IMR-90 (cell line): ENCODE measurements around the gene DTX1. TPM values are rescaled to one million over a fixed set of nuclear protein-coding genes. Genes with fewer than 3 reads are reported as not detected.

Source experiments
- ATAC-seq: fragments of 200-7000 bp; cut with Tn5 transposase; 2 replicates; pipeline ENCODE4 v1.9.1; 2020; ENCODE audit warnings: low read depth, mild to moderate bottlenecking, moderate library complexity
- BruUV-seq: library from RNA; stranded (reverse); fragments of 400-500 nt; replicated peaks from 2 replicates; lab custom pipeline; 2021; lab: Mats Ljungman, UMichigan
- CTCF ChIA-PET: fragments of 300-600 bp; formaldehyde crosslinking; extraction: SDS; loops from one replicate; lab custom pipeline; 2021; ENCODE audit warnings: antibody characterized with exemption; lab: Yijun Ruan, JAX
- POLR2A ChIA-PET: fragments of 300-600 bp; sonication (Branson Sonifier 250); formaldehyde crosslinking; loops from one replicate; lab custom pipeline; 2022; ENCODE audit warnings: antibody characterized with exemption; ENCODE audit not compliant: unreplicated experiment; lab: Charles Lee
- DNase-seq: peaks from one replicate; pipeline ENCODE4 v3.0.0; 2013
- H2AFZ ChIP-seq: replicated peaks from 2 replicates; pipeline ENCODE3; 2013; ENCODE audit warnings: low read length, mild to moderate bottlenecking; ENCODE audit not compliant: poor library complexity
- H2AK5ac ChIP-seq: 2 replicates; pipeline ENCODE4 v1.6.1; 2013; ENCODE audit warnings: low read depth, low read length, inconsistent platforms
- H2AK9ac ChIP-seq: replicated peaks from 2 replicates; pipeline ENCODE3; 2013; ENCODE audit warnings: mild to moderate bottlenecking, low read depth, low read length, moderate library complexity; ENCODE audit not compliant: poor library complexity
- H2BK120ac ChIP-seq: 2 replicates; pipeline ENCODE4 v1.6.1; 2013; ENCODE audit warnings: low read depth, low read length, inconsistent platforms
- H2BK15ac ChIP-seq: 3 replicates; pipeline ENCODE4 v1.6.1; 2013; ENCODE audit warnings: low read depth, low read length, inconsistent platforms
- H2BK20ac ChIP-seq: 2 replicates; pipeline ENCODE4 v1.6.1; 2013; ENCODE audit warnings: low read depth, mild to moderate bottlenecking, inconsistent platforms, low read length, moderate library complexity
- H2BK5ac ChIP-seq: 2 replicates; pipeline ENCODE4 v1.6.1; 2013; ENCODE audit warnings: mild to moderate bottlenecking, low read depth, low read length, inconsistent platforms; ENCODE audit not compliant: poor library complexity, severe bottlenecking
- H3K14ac ChIP-seq: replicated peaks from 2 replicates; pipeline ENCODE4 v1.6.1; 2013; ENCODE audit warnings: low read depth, low read length, inconsistent platforms
- H3K18ac ChIP-seq: 2 replicates; pipeline ENCODE4 v1.6.1; 2013; ENCODE audit warnings: low read depth, low read length, control low read depth
- H3K23ac ChIP-seq: 2 replicates; pipeline ENCODE4 v1.6.1; 2013; ENCODE audit warnings: low read depth, low read length, inconsistent platforms
- H3K27ac ChIP-seq: 2 replicates; pipeline ENCODE4 v1.5.1; 2013; ENCODE audit warnings: mild to moderate bottlenecking, control low read depth, low read length; ENCODE audit not compliant: insufficient read depth
- H3K27me3 ChIP-seq: 2 replicates; pipeline ENCODE4 v1.6.1; 2013; ENCODE audit warnings: low read length; ENCODE audit not compliant: control insufficient read depth, insufficient read depth
- H3K36me3 ChIP-seq: 2 replicates; pipeline ENCODE4 v1.6.1; 2013; ENCODE audit warnings: low read length, mixed read lengths; ENCODE audit not compliant: control insufficient read depth, insufficient read depth
- H3K4ac ChIP-seq: 2 replicates; pipeline ENCODE4 v1.6.1; 2013; ENCODE audit warnings: low read depth, low read length, inconsistent platforms
- H3K4me1 ChIP-seq: 2 replicates; pipeline ENCODE4 v1.6.1; 2013; ENCODE audit warnings: low read length, mixed read lengths; ENCODE audit not compliant: control insufficient read depth, insufficient read depth
- H3K4me2 ChIP-seq: 2 replicates; pipeline ENCODE4 v1.6.1; 2013; ENCODE audit warnings: low read depth, mild to moderate bottlenecking, control low read depth, low read length, moderate library complexity
- H3K4me3 ChIP-seq: 2 replicates; pipeline ENCODE4 v1.5.1; 2013; ENCODE audit warnings: low read depth, mild to moderate bottlenecking, control low read depth, low read length, moderate library complexity; ENCODE audit not compliant: insufficient read depth
- H3K56ac ChIP-seq: 2 replicates; pipeline ENCODE4 v1.6.1; 2013; ENCODE audit warnings: low read length, inconsistent platforms; ENCODE audit not compliant: insufficient read depth; ENCODE audit errors: extremely low read depth
- H3K79me1 ChIP-seq, 2 experiments: 2 replicates each; pipeline ENCODE4 v1.6.1; 2013; ENCODE audit warnings: low read length in 2 of 2, inconsistent platforms in 1 of 2, low read depth in 1 of 2
- H3K9ac ChIP-seq: 2 replicates; pipeline ENCODE4 v1.6.1; 2013; ENCODE audit warnings: low read depth, low read length, control low read depth
- H3K9me1 ChIP-seq: 2 replicates; pipeline ENCODE4 v1.6.1; 2013; ENCODE audit warnings: low read length, inconsistent platforms; ENCODE audit not compliant: insufficient read depth
- H3K9me3 ChIP-seq: 2 replicates; pipeline ENCODE4 v1.6.1; 2013; ENCODE audit warnings: low read length; ENCODE audit not compliant: control insufficient read depth, insufficient read depth
- H4K20me1 ChIP-seq: 2 replicates; pipeline ENCODE4 v1.6.1; 2013; ENCODE audit warnings: low read length, inconsistent platforms; ENCODE audit not compliant: insufficient read depth
- H4K5ac ChIP-seq: 2 replicates; pipeline ENCODE4 v1.6.1; 2013; ENCODE audit warnings: mild to moderate bottlenecking, low read depth, low read length, control low read depth
- H4K8ac ChIP-seq, 2 experiments: 2 replicates each; pipeline ENCODE4 v1.6.1; 2013; ENCODE audit warnings: low read depth in 2 of 2, low read length in 2 of 2, control low read depth in 1 of 2, inconsistent platforms in 1 of 2
- H4K91ac ChIP-seq: 2 replicates; pipeline ENCODE4 v1.6.1; 2013; ENCODE audit warnings: low read depth, low read length, inconsistent platforms; ENCODE audit not compliant: insufficient read depth
- CEBPB ChIP-seq: IDR thresholded peaks from 2 replicates; pipeline ENCODE4 v1.6.1; 2012; ENCODE audit warnings: low read depth, low read length, improper control_type of control experiment
- CHD1 ChIP-seq: IDR thresholded peaks from 2 replicates; pipeline ENCODE4 v1.6.1; 2012; ENCODE audit warnings: low read depth, low read length, improper control_type of control experiment
- MAZ ChIP-seq: IDR thresholded peaks from 2 replicates; pipeline ENCODE4 v1.6.1; 2012; ENCODE audit warnings: low read depth, mild to moderate bottlenecking, low read length, improper control_type of control experiment, moderate library complexity, borderline replicate concordance
- MXI1 ChIP-seq: IDR thresholded peaks from 2 replicates; pipeline ENCODE4 v1.6.1; 2012; ENCODE audit warnings: low read depth, mild to moderate bottlenecking, low read length, moderate library complexity, borderline replicate concordance
- NFE2L2 ChIP-seq: fragments of 150-350 bp; IDR thresholded peaks from 2 replicates; pipeline ENCODE4 v1.6.1; 2016; ENCODE audit warnings: low read depth, mild to moderate bottlenecking, low read length
- POLR2A ChIP-seq: IDR thresholded peaks from 2 replicates; pipeline ENCODE4 v1.6.1; 2012; ENCODE audit warnings: mild to moderate bottlenecking, low read depth, low read length
- RCOR1 ChIP-seq: IDR thresholded peaks from 2 replicates; pipeline ENCODE4 v1.6.1; 2012; ENCODE audit warnings: mild to moderate bottlenecking, low read length, improper control_type of control experiment; ENCODE audit not compliant: insufficient replicate concordance
- SMC3 ChIP-seq: fragments of 150-350 bp; IDR thresholded peaks from 2 replicates; pipeline ENCODE4 v1.6.1; 2016; ENCODE audit warnings: low read depth, mild to moderate bottlenecking, antibody characterized with exemption, low read length, moderate library complexity
- USF2 ChIP-seq: fragments of 150-350 bp; IDR thresholded peaks from 2 replicates; pipeline ENCODE4 v1.6.1; 2017; ENCODE audit warnings: mild to moderate bottlenecking, antibody characterized with exemption, low read length, low read depth
- WGBS, 2 experiments: methylation state at CpG; one replicate each; pipeline versions ENCODE4 v1.1.5 to v1.1.7; 2013; ENCODE audit warnings: missing lambda C conversion rate in 2 of 2; ENCODE audit not compliant: insufficient read length in 1 of 2; ENCODE audit errors: extremely low coverage in 2 of 2; 5-methylcytosine and 5-hydroxymethylcytosine counted together
- dilution Hi-C: fragments of 300-500 bp; cut with HindIII; formaldehyde crosslinking; loops from one replicate; pipeline ENCODE4 v1.14.3; 2018; ENCODE audit warnings: low sequenced_read_pairs; ENCODE audit not compliant: unreplicated experiment
- in situ Hi-C: fragments of 300-500 bp; cut with MboI; formaldehyde crosslinking; loops from 3 replicates; pipeline ENCODE4 v1.14.3; 2019; ENCODE audit warnings: low sequenced_read_pairs, inconsistent platforms, mixed read lengths
- intact Hi-C: fragments of 100-400 bp; cut with micrococcal nuclease; formaldehyde crosslinking; loops from 2 replicates; pipeline ENCODE4 v1.10.0; 2022
- polyA plus RNA-seq, 3 experiments: library from polyadenylated mRNA; depleted of rRNA; stranded (reverse); fragments of >200 nt; gene quantifications; 2 replicates each; pipeline ENCODE4 v1.2.3, GENCODE V29; 2012; ENCODE audit warnings: low replicate concordance in 1 of 3
- total RNA-seq: library from RNA; depleted of rRNA; stranded (reverse); fragments of >200 nt; gene quantifications from 2 replicates; pipeline ENCODE4 v1.2.3, GENCODE V29; 2012

DTX1 gene
- total and polyA plus RNA-seq, 2 of the 4 experiments (the other 2 are of a cell fraction) = not detected

- Histone ChIP-seq H4K5ac (no peak overlapping the region), H3K9me3 (no peaks in the 10 kb centered on the region), H4K20me1 (no peaks in the 10 kb centered on the region), H2BK20ac (no peak overlapping the region), H3K14ac (no peak overlapping the region), H2BK5ac (no peak overlapping the region), H3K56ac (no peak overlapping the region), H2AFZ (no peak overlapping the region), H3K27me3 (peaks cover 13% of the 10 kb centered on the region), H4K91ac (no peak overlapping the region), H3K79me1 (no peaks in the 10 kb centered on the region), H3K9ac (no peak overlapping the region), H2AK5ac (no peak overlapping the region), H3K27ac (no peak overlapping the region), H3K4ac (no peak overlapping the region), H4K8ac (no peak overlapping the region), H3K4me1 (no peaks in the 10 kb centered on the region), H3K4me3 (no peak overlapping the region), H2BK15ac (no peak overlapping the region), H3K4me2 (no peak overlapping the region), H3K36me3 (no peaks in the 10 kb centered on the region), H2AK9ac (no peak overlapping the region), H3K9me1 (0 out of 2 replicates have a peak, but pooled peaks cover 2% of the 10 kb centered on the region), H3K18ac (no peak overlapping the region), H2BK120ac (no peak overlapping the region), H3K23ac (no peak overlapping the region; the same call in 1 of the 2 replicates)
- TF ChIP-seq MXI1 (no peak), MAZ (no peak), CHD1 (no peak), USF2 (no peak), NFE2L2 (no peak), SMC3 (no peak), POLR2A (no peak), RCOR1 (no peak), CEBPB (no peak)
- ChIA-PET CTCF (no interaction called here), POLR2A (no interaction called here)
- no CpG with 5 or more reads among the region's 9 CpGs for WGBS, 2 experiments
- intact Hi-C loops = no loop called here
- ATAC-seq (no peak), DNase-seq (no peak)
- no TSS peak for BruUV-seq
- in situ Hi-C loops = no loop called here
- dilution Hi-C loops = no loop called here
These were observed 7.1 kb downstream of the DTX1 start for GRCh38 chr12:113063396-113064350.
